Renal cortex interstitium (tissue), 11 donors: ENCODE measurements around the gene RPL28. TPM values are rescaled to one million over a fixed set of nuclear protein-coding genes. Genes with fewer than 3 reads are reported as not detected.
"Not testable (repeated sequence)": the region's sequence is repeated elsewhere in the genome, so short reads cannot be mapped to it uniquely, and the experiment has no call there.

Experiments
- DNase-seq, 11 donors: peaks; one replicate each; pipeline ENCODE4 v3.0.0-alpha.2; 2013; ENCODE audit warnings: low read depth in 9 of 11, low spot score in 4 of 11; ENCODE audit errors: extremely low read depth in 1 of 11
- polyA plus RNA-seq, 3 donors: library from polyadenylated mRNA; unstranded; fragments of 120-200 nt; gene quantifications; one replicate each; pipeline ENCODE4 v1.2.1, GENCODE V29; 2013; ENCODE audit not compliant: insufficient read length in 3 of 3

Gene RPL28
- polyA plus RNA-seq, 3 donors: 762 to 1,286 (median 1,213) TPM

DNA sequence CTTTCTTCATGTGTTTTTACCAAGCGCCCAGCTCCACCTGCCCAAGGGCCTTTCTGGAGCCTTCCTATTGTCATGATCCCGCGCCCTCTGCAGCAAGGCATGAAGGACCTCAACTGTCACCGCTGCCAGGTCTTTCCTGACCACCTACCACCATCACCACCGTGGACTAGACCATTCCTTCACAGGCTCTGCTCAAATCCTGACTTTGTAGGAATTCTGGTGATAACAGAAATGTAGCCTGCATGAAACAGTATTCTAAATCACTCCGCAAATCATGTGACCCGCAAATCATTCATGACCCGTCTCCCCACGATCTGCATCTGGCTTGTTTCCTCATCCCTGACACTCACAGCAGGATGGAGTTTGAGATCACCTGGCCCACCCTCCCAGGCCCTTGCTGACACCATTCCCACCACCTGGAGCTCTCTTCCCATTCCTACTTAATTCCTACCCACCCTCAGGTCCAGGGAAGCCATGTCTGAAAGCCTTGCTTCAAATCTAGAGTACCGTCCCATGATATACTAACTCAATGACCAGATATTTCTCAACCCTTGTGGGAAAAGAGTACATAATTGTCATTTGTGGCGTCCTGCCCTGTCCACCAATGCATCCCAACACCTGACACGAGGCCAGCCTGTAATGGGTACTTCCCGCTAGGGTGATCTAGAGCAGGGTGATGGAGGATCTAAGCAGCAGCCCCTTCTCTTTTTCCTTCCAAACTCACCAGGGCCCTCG lies 20.5 kb downstream of the RPL28 start:
- no peak for DNase-seq

DNA sequence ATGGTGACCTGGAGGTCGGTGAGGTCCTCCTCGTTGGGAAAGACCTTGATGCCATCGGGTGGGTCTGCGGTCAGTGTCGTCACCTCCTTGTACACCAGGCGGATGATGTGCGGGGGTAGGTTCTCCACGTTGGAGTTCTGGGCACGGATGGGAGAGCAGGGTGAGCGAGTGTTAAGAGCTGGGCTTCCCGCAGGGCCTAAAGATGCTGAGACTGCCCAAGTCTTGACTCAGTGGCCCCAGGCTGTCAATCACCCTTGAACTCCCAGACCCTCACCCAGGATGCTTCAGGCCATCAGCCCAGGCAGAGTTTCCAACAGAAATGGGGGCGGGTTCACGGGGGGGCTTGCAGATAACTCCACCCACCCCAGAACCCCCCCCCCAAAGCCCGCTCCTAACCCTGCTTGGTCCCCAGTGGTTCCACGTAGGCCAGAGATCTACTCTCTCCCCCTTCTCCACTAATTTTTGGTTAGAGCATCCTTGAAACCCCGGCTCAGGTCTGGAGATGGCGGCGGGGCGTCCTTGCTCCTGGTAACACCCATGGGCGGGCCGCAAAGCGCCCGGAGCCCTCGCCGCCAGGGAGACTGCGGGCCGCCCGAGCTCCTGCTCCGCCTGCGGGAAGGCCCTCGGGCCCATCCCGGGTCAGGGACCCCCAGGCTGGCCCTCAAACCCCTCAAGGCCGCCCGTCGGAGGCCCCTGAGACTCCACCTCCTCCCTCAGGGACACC lies 21.3 kb downstream of the RPL28 start:
- DNase-seq: no peak

DNA sequence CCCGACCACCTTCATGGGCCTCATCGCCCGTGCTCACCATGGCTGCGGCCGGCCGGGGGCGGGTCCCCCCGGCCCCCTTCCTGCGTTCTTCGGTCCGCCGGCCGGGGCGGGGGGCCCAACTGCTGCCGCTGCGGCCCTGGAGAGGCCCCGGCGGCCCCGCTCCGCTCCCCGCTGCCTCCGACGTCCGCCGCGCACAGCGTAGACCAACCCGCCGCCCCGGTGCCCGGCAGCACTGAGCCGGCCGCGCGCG lies 21.7 kb downstream of the RPL28 start, which contains the start of gene UBE2S:
TSS of gene UBE2S (minus strand) at position 239 of the 250 bp plus-strand sequence. CDS start at position 40, 199 bp downstream.
- DNase-seq: not testable (repeated sequence)

DNA sequence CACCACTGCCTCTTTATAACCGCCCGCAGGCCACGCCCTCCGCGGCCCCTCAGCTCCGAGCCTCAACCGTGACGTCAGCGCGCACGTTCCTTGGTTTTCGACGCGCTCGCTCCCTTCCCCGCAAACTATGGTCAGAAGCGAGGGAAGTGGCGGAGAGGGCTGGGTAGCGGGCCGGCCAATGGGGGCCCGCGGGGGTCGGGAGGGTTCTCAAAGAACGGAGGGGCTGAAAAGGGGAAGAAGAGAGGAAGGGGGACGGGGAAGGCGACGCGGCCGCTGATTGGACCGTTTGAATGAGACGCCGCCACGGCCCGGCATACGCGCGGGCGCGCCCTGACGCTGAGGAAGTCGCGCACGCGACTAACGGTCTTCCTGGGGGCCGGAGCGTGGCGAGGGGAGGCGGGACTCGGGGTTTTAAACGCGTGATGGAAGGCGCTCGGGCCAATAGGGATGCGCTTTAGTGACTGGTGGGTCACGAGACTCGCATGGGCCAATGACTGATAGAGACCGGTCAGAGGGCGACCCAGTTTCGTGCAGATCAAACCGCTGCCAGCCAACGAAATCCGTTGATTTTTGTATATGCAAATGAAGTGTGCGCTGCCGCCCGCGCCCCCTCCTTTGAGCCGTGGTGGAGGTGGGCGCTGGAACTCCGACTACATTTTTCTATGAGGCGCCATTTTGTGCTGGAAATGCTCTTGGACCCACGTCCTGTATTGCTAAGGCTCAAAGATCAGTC lies 22.2 kb downstream of the RPL28 start:
- peak; percentile 96 to 99 (median 98) for DNase-seq

DNA sequence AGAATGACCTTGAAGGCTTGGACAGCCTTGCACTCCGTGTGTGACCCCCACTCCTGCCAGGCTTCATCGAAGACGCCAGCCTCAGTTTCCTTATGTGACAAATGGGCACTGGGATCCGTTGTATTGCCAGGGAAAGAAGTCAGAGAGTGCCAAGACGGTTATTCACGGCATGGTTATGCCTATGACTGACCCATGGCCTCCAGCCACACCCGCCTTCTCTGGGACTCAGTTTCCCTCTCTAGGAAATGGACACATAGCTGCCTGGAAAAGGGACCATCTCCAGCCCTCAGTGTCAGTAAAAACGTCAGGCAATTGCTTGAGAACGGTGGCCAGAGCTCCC lies 22.8 kb downstream of the RPL28 start:
- no peak for DNase-seq

DNA sequence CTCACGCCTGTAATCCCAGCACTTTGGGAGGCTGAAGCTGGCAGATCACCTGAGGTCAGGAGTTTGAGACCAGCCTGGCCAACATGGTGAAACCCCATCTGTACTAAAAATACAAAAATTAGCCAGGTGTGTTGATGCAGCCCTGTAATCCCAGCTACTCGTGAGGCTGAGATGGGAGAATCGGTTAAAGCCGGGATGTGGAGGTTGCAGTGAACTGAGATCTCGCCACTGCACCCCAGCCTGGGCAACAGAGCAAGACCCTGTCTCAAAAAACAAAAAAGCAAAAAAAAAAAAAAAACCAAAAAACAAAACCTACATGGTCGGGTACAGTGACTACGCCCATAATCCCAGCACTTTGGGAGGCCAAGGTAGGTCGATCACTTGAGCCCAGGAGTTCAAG lies 23.4 kb downstream of the RPL28 start:
- not testable (repeated sequence) for DNase-seq

DNA sequence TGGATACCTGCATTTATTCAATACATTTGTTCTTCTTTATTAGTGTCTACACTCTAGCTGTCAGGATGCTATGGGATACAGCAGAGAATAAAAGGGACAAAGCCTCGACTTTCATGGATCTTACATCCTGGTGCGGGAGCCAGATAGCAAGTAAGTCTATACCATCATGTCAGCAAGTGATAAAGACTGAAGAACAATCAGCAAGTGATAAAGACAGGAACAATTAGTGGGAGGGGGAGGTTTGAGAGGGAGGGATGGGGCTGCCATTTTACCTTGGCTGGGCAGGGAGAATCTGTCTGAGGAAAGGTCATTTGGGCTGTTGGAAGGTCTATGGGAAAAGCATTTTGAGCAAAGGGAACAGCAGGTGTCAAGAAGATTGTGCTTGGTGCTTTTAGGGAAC lies 24.4 kb downstream of the RPL28 start:
- DNase-seq: no peak

DNA sequence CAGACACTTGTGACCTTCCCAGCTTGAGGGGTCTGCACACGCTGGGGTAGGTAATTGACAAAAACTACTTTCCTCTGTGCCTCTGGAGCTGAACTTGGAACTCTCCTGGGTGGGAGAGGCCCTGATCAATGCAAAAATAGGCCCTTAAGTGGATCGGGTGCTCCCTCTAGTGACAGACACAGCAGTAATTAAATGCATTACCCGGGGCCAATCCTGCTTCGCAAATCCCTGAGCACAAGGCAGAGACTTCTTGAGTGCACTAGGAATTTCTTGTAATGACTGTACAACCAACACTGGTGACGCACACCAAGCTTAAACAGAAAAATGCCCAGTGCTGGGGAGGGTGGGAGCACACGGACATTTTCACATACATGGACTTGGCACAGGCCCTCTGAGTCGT lies 32.5 kb downstream of the RPL28 start:
- DNase-seq: peak in 10 of 11 donors; percentile 49 to 76 (median 65)

DNA sequence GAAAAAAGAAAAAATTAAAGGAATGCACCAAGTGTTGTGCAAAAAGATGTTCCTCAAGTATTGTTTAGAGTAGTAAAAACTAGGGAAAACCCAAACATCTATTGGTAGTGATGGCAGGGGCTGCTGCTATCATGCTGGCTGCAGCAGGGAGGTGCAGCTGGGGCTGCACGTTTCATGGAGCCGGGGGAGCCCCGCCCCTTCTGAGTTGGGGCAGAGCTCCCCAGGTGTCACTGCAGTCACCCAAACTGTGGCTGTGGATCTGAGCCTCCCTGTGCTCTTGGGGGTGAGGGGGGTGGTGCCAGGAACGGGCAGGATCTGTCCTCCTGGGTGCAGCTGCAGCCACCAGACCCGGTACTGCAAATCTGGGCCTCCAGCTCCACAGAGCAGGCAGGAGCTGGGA lies 33.4 kb downstream of the RPL28 start:
- no peak for DNase-seq

DNA sequence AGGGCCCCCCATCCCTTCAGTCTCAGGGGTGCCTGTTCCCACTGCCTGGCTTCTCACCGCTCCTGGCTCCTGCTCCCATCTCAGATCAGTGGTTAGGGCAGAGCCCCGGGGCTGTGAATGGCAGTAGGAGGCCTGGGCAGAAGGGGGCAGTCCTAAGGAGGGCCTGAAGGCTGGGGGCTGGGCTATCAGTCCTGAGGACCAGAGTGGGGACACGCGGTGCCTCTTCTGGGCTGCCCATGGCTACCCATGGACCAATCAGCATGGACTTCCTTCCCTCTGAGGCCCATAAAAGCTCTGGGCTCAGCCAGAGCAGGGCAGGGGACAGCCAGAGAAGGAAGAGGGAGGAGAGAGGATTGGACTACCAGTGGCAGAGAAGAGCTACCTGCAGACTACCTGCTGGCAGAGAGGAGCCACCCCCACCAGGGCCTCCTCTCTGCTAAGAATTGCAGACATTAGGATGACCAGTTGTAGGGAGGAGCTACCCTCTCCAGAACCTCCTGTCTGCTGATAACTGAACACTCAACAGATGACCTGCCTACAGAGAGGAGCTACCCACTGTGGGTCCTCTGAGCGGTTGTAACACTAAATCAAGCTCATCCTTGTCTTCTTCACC lies 34.0 kb downstream of the RPL28 start:
- no peak for DNase-seq

DNA sequence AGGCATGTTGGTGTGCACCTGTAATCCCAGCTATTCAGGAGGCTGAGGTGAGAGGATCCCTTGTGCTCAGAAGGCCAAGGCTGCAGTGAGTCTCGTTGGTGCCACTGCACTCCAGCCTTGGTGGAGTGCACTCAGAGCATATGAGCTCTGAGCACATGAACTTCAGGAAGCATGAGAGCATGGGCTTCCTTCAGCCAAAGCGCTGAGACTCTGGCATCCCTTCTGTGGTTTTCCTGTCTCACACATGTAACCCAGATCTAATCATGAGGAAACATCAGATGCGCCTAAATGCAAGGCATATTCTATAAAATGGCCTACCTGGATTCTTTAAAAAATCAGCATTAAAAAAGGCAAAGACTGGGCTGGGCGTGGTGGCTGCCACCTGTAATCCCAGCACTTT lies 35.5 kb downstream of the RPL28 start:
- not testable (repeated sequence) for DNase-seq

DNA sequence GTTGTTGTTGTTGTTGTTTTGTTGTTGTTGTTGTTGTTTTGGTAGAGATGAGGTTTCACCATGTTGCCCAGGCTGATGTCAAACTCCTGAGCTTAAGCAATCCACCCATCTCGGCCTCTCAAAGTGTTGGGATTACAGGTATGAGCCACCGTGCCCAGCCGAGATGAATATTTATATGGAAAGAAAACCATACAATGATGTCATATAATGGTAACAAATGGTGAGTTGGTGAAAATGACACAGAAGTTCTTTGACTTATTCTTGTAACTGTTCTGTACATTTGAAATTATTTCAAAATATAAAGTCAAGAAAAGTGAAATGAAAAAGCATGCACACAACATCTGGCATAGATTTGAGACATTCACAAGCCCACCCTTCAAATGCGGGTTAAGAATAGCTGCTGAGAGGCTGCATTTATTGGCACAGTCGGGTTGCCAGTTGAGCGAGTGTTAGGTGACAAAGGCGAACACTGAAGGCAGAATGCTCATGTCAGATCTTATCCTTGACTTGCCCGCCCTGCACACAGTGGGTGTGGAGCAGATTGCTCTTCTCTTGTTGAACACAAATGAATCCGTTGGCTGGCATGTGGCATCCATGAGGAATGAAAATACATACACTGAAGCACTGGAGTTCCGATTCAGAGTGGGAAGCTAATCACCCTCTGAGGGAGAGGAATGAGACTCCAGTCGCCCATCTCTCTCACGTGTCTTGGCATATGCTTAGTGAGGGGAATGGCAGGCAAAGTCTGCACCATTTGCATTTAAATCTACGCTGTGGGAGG lies 37.7 kb downstream of the RPL28 start:
- no peak for DNase-seq

DNA sequence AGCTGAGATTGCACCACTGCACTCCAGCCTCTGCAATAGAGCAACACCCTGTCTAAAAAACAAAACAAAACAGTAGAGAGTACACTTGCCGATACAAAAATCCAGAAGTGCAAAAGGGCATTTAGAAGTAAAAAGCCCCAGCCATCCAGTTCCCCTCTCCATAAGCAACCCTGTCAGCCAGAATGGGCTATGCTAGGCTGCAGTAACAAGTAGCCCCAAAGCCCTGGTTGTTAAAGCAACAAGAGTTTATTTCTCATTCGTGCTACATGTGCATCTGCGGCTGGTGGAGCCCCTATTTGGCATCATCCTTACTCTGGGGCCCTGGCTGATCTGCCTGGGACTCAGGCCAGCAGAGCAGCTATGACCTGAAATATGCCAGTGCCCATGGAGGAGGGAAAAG lies 38.8 kb downstream of the RPL28 start:
- no peak for DNase-seq

DNA sequence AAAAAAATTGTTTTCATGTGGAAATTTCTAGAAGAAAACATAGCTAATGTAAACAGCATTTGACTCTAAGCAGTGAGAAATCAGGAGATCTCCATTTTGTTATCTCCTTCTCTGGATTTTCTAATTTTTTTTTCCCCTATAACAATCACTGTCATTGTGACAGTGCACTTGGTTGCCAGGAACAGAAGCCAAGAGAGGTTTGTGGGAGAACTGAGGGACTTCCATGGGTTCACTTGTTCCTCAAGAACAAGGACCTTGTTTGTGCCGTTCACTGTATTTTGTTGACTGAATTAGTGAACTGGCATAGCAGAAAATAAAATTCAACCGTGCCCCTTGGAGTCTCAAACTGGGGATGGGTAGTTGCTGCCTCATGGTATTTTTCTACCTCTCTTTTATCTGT lies 40.3 kb downstream of the RPL28 start:
- DNase-seq: no peak

DNA sequence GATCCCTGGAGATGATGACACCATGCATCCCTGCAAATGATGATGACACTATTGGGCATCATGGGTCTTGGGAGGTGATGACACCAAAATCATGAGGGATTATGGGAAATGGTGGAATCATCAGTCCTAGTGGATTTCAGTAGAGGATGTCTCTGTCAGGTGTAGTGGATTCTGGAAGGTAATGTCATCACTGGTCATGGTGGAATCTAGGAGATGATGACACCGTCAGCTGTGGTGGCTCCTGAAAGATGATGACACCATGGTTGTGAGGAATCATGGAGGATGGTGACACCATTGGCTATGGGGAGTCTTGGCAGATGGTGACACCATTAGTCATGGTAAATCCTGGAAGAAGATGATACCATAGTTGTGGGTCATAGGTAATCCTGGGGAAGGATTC lies 45.5 kb downstream of the RPL28 start:
- no peak for DNase-seq

DNA sequence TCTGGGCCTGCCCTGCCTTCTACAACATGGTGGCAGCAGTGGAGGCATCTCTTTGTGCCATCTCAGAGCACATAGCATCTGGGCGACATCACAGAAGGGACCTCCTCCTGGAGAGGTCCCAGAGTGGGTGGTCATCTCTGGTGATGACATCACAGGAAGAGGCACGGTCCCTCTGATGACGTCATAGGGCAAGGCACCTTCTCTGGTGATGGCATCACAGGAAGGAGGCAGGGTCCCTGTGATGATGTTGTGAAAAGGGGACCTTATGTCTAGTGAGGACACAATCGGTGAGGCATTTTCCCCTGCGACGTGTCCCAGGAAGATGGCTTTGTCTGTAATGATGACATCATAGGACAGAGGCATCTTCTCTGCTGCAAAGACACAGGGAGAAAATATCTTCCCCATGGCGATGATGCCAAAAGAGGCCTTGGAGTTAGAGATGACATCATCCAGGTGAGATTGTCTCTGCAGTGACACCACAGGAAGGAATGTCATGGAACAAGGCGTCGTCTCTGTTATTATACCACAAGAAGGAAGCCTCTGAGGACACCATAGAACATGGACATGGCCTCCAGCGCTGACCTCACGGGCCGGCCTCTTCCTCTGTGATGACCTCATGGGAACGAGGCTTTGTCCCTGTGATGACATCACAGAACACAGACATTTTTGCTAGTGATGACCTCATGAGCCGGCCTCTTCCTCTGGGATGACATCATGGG lies 46.7 kb downstream of the RPL28 start:
- DNase-seq: no peak

DNA sequence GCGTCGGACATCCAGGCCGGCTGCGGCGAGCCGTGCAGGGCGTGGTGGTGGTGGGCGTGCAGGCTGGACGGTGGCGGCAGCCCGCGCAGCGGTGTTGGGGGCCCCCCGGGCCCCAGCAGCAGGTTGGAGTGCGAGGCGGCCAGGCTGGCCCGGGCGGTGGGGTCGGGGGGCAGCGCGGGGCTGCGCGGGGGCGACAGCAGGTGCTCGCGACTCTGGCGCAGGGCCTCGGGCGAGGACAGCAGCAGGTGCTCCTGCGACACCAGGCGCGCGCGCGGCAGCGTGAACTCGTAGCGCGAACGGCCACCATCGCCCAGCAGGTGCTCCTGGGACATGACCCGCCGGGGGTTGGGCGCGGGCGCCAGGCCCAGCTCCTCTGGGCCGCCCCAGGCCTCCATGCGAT lies 47.6 kb downstream of the RPL28 start:
- no peak for DNase-seq

DNA sequence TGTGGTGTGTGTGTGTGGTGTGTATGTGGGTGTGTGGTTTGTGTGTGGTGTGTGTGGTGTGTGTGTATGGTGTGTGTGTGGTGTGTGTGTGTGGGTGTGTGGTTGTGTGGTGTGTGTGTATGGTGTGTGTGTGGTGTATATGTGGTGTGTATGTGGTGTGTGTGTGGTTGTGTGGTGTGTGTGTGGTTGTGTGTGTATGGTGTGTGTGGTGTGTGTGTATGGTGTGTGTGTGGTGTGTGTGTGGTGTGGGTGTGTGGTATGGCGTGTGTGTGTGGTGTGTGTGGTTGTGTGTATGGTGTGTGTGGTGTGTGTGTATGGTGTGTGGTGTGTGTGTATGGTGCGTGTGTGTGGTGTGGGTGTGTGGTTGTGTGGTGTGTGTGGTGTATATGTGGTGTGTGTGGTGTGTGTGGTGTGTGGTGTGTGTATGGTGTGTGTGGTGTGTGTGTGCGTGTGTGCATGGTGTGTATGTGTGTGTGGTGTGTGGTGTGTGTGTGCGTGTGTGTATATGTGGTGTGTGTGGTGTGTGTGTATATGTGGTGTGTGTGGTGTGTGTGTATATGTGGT lies 48.7 kb downstream of the RPL28 start:
- DNase-seq: no peak
